ENCODE data around the gene DHX38. TPM values are rescaled to one million over a fixed set of nuclear protein-coding genes. Genes with fewer than 3 reads are reported as not detected.
A peak's percentile ranks its signal among the peaks of the same experiment; 100 is the strongest.
"Not testable (repeated sequence)": the region's sequence is repeated elsewhere in the genome, so short reads cannot be mapped to it uniquely, and the experiment has no call there.

DHX38 gene
- 38.2 TPM for total RNA-seq
- polyA plus RNA-seq: 58.3 TPM
- long read RNA-seq, donor 1: 0 reads
- long read RNA-seq, donor 2: 0 reads
- long read RNA-seq, donor 3, full-length matches to known transcripts: 2 of 9 reads
- long read RNA-seq, donor 3, partial matches to known transcripts: 7 of 9 reads
- long read RNA-seq, donor 3, other reads (novel, unspliced or antisense): 0 of 9 reads
- long read RNA-seq, donor 4, full-length matches to known transcripts: 1 of 1 reads
- long read RNA-seq, donor 4, partial matches to known transcripts: 0 of 1 reads
- long read RNA-seq, donor 4, other reads (novel, unspliced or antisense): 0 of 1 reads
- long read RNA-seq, donor 5, full-length matches to known transcripts: 3 of 26 reads
- long read RNA-seq, donor 5, partial matches to known transcripts: 23 of 26 reads
- long read RNA-seq, donor 5, other reads (novel, unspliced or antisense): 0 of 26 reads
- long read RNA-seq, donor 6, full-length matches to known transcripts: 2 of 13 reads
- long read RNA-seq, donor 6, partial matches to known transcripts: 11 of 13 reads
- long read RNA-seq, donor 6, other reads (novel, unspliced or antisense): 0 of 13 reads
- long read RNA-seq, donor 7: 0 reads
- long read RNA-seq, donor 8: 0 reads
- long read RNA-seq, donor 9, full-length matches to known transcripts: 2 of 2 reads
- long read RNA-seq, donor 9, partial matches to known transcripts: 0 of 2 reads
- long read RNA-seq, donor 9, other reads (novel, unspliced or antisense): 0 of 2 reads
- long read RNA-seq, donor 10: 0 reads

- Histone ChIP-seq H3K4me1 (ENCODE audit: control insufficient read depth in 2 of 2, insufficient read depth in 2 of 2, low read length in 2 of 2) (peaks cover 14 to 17% of the 10 kb centered on the region in 2 donors), H3K9me3 (ENCODE audit: control insufficient read depth in 2 of 2, insufficient read depth in 1 of 2, low read length in 1 of 2) (no peaks in the 10 kb centered on the region), H3K36me3 (ENCODE audit: control insufficient read depth in 2 of 2, insufficient read depth in 2 of 2, low read length in 1 of 2) (peaks cover 34 to 42% of the 10 kb centered on the region in 2 donors), H3K27me3 (ENCODE audit: control insufficient read depth in 2 of 2, insufficient read depth in 1 of 2, low read length in 1 of 2) (no peaks in the 10 kb centered on the region), H3K27ac (ENCODE audit: low read depth in 1 of 2, low read length in 1 of 2) (peak within 1 kb of the TSS; percentile 90 to 93), H3K4me3 (ENCODE audit: low read length in 2 of 2) (peak within 1 kb of the TSS; percentile 77 to 100)
- DNase-seq (ENCODE audit: low read depth in 6 of 9, low spot score in 9 of 9): peak; percentile 89 to 98 (median 96)
- under 1% methylated on average over 43 of the region's 43 CpGs for WGBS
Measured at GRCh38 chr16:72093448-72094265, at the start of gene DHX38, which contains the start of gene TXNL4B. DHX38 (plus strand) TSS chr16:72093847; CDS start chr16:72096158, 2,311 bp downstream. TXNL4B (minus strand) TSS chr16:72093620; CDS start chr16:72090749, 2,871 bp downstream.

GRCh38 chr16:72044296-72044695 lies 49.4 kb upstream of the DHX38 start:
- H3K27me3 ChIP-seq (ENCODE audit: control insufficient read depth in 2 of 2, insufficient read depth in 1 of 2, low read length in 1 of 2): no peaks in the 10 kb centered on the region
- H3K36me3 ChIP-seq (ENCODE audit: control insufficient read depth in 2 of 2, insufficient read depth in 2 of 2, low read length in 1 of 2): peaks cover 0 to 11% of the 10 kb centered on the region in 2 donors
- H3K9me3 ChIP-seq (ENCODE audit: control insufficient read depth in 2 of 2, insufficient read depth in 1 of 2, low read length in 1 of 2): no peaks in the 10 kb centered on the region
- no peaks in the 10 kb centered on the region for H3K4me1 ChIP-seq (ENCODE audit: control insufficient read depth in 2 of 2, insufficient read depth in 2 of 2, low read length in 2 of 2)
- no peak overlapping the region for H3K4me3 ChIP-seq (ENCODE audit: low read length in 2 of 2)
- WGBS: 83% methylated on average over 6 of the region's 6 CpGs
- no peak for DNase-seq (ENCODE audit: low read depth in 6 of 9, low spot score in 9 of 9)
- no peak overlapping the region for H3K27ac ChIP-seq (ENCODE audit: low read depth in 1 of 2, low read length in 1 of 2)

- 93% methylated on average over 2 of the region's 2 CpGs for whole genome bisulfite sequencing
- Histone ChIP-seq H3K4me3 (ENCODE audit: low read length in 2 of 2) (no peak overlapping the region), H3K9me3 (ENCODE audit: control insufficient read depth in 2 of 2, insufficient read depth in 1 of 2, low read length in 1 of 2) (peaks cover 0 to 3% of the 10 kb centered on the region in 2 donors), H3K27ac (ENCODE audit: low read depth in 1 of 2, low read length in 1 of 2) (no peak overlapping the region), H3K4me1 (ENCODE audit: control insufficient read depth in 2 of 2, insufficient read depth in 2 of 2, low read length in 2 of 2) (no peaks in the 10 kb centered on the region), H3K36me3 (ENCODE audit: control insufficient read depth in 2 of 2, insufficient read depth in 2 of 2, low read length in 1 of 2) (peaks cover 0 to 11% of the 10 kb centered on the region in 2 donors), H3K27me3 (ENCODE audit: control insufficient read depth in 2 of 2, insufficient read depth in 1 of 2, low read length in 1 of 2) (no peaks in the 10 kb centered on the region)
- DNase-seq (ENCODE audit: low read depth in 6 of 9, low spot score in 9 of 9): no peak
Measured at GRCh38 chr16:72044825-72045359, 48.8 kb upstream of the DHX38 start.

- H3K4me3 ChIP-seq (ENCODE audit: low read length in 2 of 2): no peak overlapping the region
Measured at GRCh38 chr16:72049110-72049509, 44.5 kb upstream of the DHX38 start.

GRCh38 chr16:72050769-72051464 lies 42.7 kb upstream of the DHX38 start:
- H3K27me3 ChIP-seq (ENCODE audit: control insufficient read depth in 2 of 2, insufficient read depth in 1 of 2, low read length in 1 of 2): no peaks in the 10 kb centered on the region
- 94% methylated on average over 4 of the region's 4 CpGs for WGBS
- no peak overlapping the region for H3K4me3 ChIP-seq (ENCODE audit: low read length in 2 of 2)
- no peak for DNase-seq (ENCODE audit: low read depth in 6 of 9, low spot score in 9 of 9)
- no peaks in the 10 kb centered on the region for H3K4me1 ChIP-seq (ENCODE audit: control insufficient read depth in 2 of 2, insufficient read depth in 2 of 2, low read length in 2 of 2)
- no peaks in the 10 kb centered on the region for H3K36me3 ChIP-seq (ENCODE audit: control insufficient read depth in 2 of 2, insufficient read depth in 2 of 2, low read length in 1 of 2)
- H3K9me3 ChIP-seq (ENCODE audit: control insufficient read depth in 2 of 2, insufficient read depth in 1 of 2, low read length in 1 of 2): peaks cover 0 to 3% of the 10 kb centered on the region in 2 donors
- no peak overlapping the region for H3K27ac ChIP-seq (ENCODE audit: low read depth in 1 of 2, low read length in 1 of 2)

More at GRCh38 chr16:72049110-72049509, 44.5 kb upstream of the DHX38 start:
- H3K9me3 ChIP-seq (ENCODE audit: control insufficient read depth in 2 of 2, insufficient read depth in 1 of 2, low read length in 1 of 2): peaks cover 0 to 3% of the 10 kb centered on the region in 2 donors
- DNase-seq (ENCODE audit: low read depth in 6 of 9, low spot score in 9 of 9): no peak
- no peak overlapping the region for H3K27ac ChIP-seq (ENCODE audit: low read depth in 1 of 2, low read length in 1 of 2)
- H3K4me1 ChIP-seq (ENCODE audit: control insufficient read depth in 2 of 2, insufficient read depth in 2 of 2, low read length in 2 of 2): no peaks in the 10 kb centered on the region
- no peaks in the 10 kb centered on the region for H3K36me3 ChIP-seq (ENCODE audit: control insufficient read depth in 2 of 2, insufficient read depth in 2 of 2, low read length in 1 of 2)
- no peaks in the 10 kb centered on the region for H3K27me3 ChIP-seq (ENCODE audit: control insufficient read depth in 2 of 2, insufficient read depth in 1 of 2, low read length in 1 of 2)

- H3K4me1 ChIP-seq (ENCODE audit: control insufficient read depth in 2 of 2, insufficient read depth in 2 of 2, low read length in 2 of 2): no peaks in the 10 kb centered on the region
- no peaks in the 10 kb centered on the region for H3K36me3 ChIP-seq (ENCODE audit: control insufficient read depth in 2 of 2, insufficient read depth in 2 of 2, low read length in 1 of 2)
- H3K27ac ChIP-seq (ENCODE audit: low read depth in 1 of 2, low read length in 1 of 2): no peak overlapping the region
- H3K9me3 ChIP-seq (ENCODE audit: control insufficient read depth in 2 of 2, insufficient read depth in 1 of 2, low read length in 1 of 2): peaks cover 0 to 3% of the 10 kb centered on the region in 2 donors
- H3K27me3 ChIP-seq (ENCODE audit: control insufficient read depth in 2 of 2, insufficient read depth in 1 of 2, low read length in 1 of 2): no peaks in the 10 kb centered on the region
- DNase-seq (ENCODE audit: low read depth in 6 of 9, low spot score in 9 of 9): no peak
- H3K4me3 ChIP-seq (ENCODE audit: low read length in 2 of 2): no peak overlapping the region
- WGBS: 73% methylated on average over 2 of the region's 2 CpGs
Measured at GRCh38 chr16:72051818-72052217, 41.8 kb upstream of the DHX38 start.

- not testable (repeated sequence) for H3K4me3 ChIP-seq (ENCODE audit: low read length in 2 of 2); H3K36me3 ChIP-seq (ENCODE audit: control insufficient read depth in 2 of 2, insufficient read depth in 2 of 2, low read length in 1 of 2); H3K4me1 ChIP-seq (ENCODE audit: control insufficient read depth in 2 of 2, insufficient read depth in 2 of 2, low read length in 2 of 2); H3K9me3 ChIP-seq (ENCODE audit: control insufficient read depth in 2 of 2, insufficient read depth in 1 of 2, low read length in 1 of 2); DNase-seq (ENCODE audit: low read depth in 6 of 9, low spot score in 9 of 9); H3K27me3 ChIP-seq (ENCODE audit: control insufficient read depth in 2 of 2, insufficient read depth in 1 of 2, low read length in 1 of 2); H3K27ac ChIP-seq (ENCODE audit: low read depth in 1 of 2, low read length in 1 of 2)
- 88% methylated on average over 5 of the region's 5 CpGs for WGBS
Measured at GRCh38 chr16:72054254-72054847, 39.3 kb upstream of the DHX38 start, which contains the start of gene HP. HP (plus strand) TSS chr16:72054505; CDS start chr16:72054653, 148 bp downstream.

GRCh38 chr16:72055911-72056310 lies 37.7 kb upstream of the DHX38 start:
- Histone ChIP-seq H3K4me3 (ENCODE audit: low read length in 2 of 2) (no peak overlapping the region), H3K4me1 (ENCODE audit: control insufficient read depth in 2 of 2, insufficient read depth in 2 of 2, low read length in 2 of 2) (no peaks in the 10 kb centered on the region), H3K9me3 (ENCODE audit: control insufficient read depth in 2 of 2, insufficient read depth in 1 of 2, low read length in 1 of 2) (no peaks in the 10 kb centered on the region), H3K27me3 (ENCODE audit: control insufficient read depth in 2 of 2, insufficient read depth in 1 of 2, low read length in 1 of 2) (no peaks in the 10 kb centered on the region), H3K27ac (ENCODE audit: low read depth in 1 of 2, low read length in 1 of 2) (no peak overlapping the region), H3K36me3 (ENCODE audit: control insufficient read depth in 2 of 2, insufficient read depth in 2 of 2, low read length in 1 of 2) (no peaks in the 10 kb centered on the region)
- DNase-seq (ENCODE audit: low read depth in 6 of 9, low spot score in 9 of 9): no peak
- WGBS: 94% methylated on average over 4 of the region's 4 CpGs

Data from thymus (tissue), 14 donors.